MCF 10A (cell line): Measurements from ENCODE around the gene PRSS33. TPM values are rescaled to one million over a fixed set of nuclear protein-coding genes. Genes with fewer than 3 reads are reported as not detected.

Source experiments
- BruUV-seq: library from RNA; stranded (reverse); fragments of 400-500 nt; replicated peaks from 2 replicates; lab custom pipeline; 2021; lab: Mats Ljungman, UMichigan
- CTCF ChIA-PET: fragments of 300-600 bp; sonication (Branson Sonifier 250); formaldehyde crosslinking; extraction: SDS; loops from one replicate; lab custom pipeline; 2021; ENCODE audit warnings: antibody characterized with exemption, inconsistent platforms; lab: Yijun Ruan, JAX
- POLR2A ChIA-PET: fragments of 300-600, 350-650 bp; sonication (Branson Sonifier 250); formaldehyde crosslinking; extraction: SDS; loops from one replicate; lab custom pipeline; 2020; ENCODE audit warnings: antibody characterized with exemption, inconsistent platforms; lab: Yijun Ruan, JAX
- DNase-seq: peaks from one replicate; pipeline ENCODE4 v3.0.0-alpha.2; 2018; ENCODE audit not compliant: unreplicated experiment
- H3K27ac Mint-ChIP-seq: one replicate; pipeline ENCODE4 v1.8.0; 2022; ENCODE audit warnings: mild to moderate bottlenecking, low read depth, mixed read lengths; ENCODE audit not compliant: unreplicated experiment
- H3K27me3 Mint-ChIP-seq: one replicate; pipeline ENCODE4 v1.8.0; 2022; ENCODE audit warnings: mixed read lengths; ENCODE audit not compliant: insufficient read depth, unreplicated experiment
- H3K36me3 Mint-ChIP-seq: one replicate; pipeline ENCODE4 v1.8.0; 2022; ENCODE audit warnings: mild to moderate bottlenecking, moderate library complexity, mixed read lengths; ENCODE audit not compliant: insufficient read depth, unreplicated experiment
- H3K4me1 Mint-ChIP-seq: one replicate; pipeline ENCODE4 v1.8.0; 2022; ENCODE audit warnings: mixed read lengths; ENCODE audit not compliant: insufficient read depth, unreplicated experiment
- H3K4me3 Mint-ChIP-seq: one replicate; pipeline ENCODE4 v1.8.0; 2022; ENCODE audit warnings: mild to moderate bottlenecking, moderate library complexity, mixed read lengths; ENCODE audit not compliant: unreplicated experiment
- H3K9me3 Mint-ChIP-seq: one replicate; pipeline ENCODE4 v1.8.0; 2022; ENCODE audit warnings: mixed read lengths; ENCODE audit not compliant: unreplicated experiment
- CTCF ChIP-seq: fragments of 200-600 bp; IDR thresholded peaks from one replicate; pipeline ENCODE4 v1.8.0; 2022; ENCODE audit warnings: antibody characterized with exemption, mild to moderate bottlenecking; ENCODE audit not compliant: unreplicated experiment
- intact Hi-C: fragments of 100-400 bp; cut with micrococcal nuclease; formaldehyde crosslinking; loops from 2 replicates; pipeline ENCODE4 v1.14.1; 2022
- total RNA-seq: library from RNA; stranded (reverse); gene quantifications from 2 replicates; pipeline ENCODE4 v1.2.3, GENCODE V29; 2022

The PRSS33 gene
- total RNA-seq, 1 experiment from 2014 or later: not detected

- BruUV-seq: no TSS peak
- no peaks in the 10 kb centered on the region for H3K36me3 Mint-ChIP-seq
- DNase-seq: no peak
- H3K27me3 Mint-ChIP-seq: peaks cover 16% of the 10 kb centered on the region
- TF ChIP-seq CTCF: no peak
- H3K4me3 Mint-ChIP-seq: no peak overlapping the region
- H3K4me1 Mint-ChIP-seq: peaks cover 20% of the 10 kb centered on the region
- CTCF ChIA-PET: interaction anchor here (0.5 to 0.9 kb wide), 2 partner anchors 13 to 243 kb away, joined by 3 to 4 read pairs; no protein-coding TSS in a partner anchor
- POLR2A ChIA-PET: no interaction called here
- no peak overlapping the region for H3K27ac Mint-ChIP-seq
- intact Hi-C loops: no loop called here
- no peaks in the 10 kb centered on the region for H3K9me3 Mint-ChIP-seq
Measured at GRCh38 chr16:2791174-2791573, 3.8 kb upstream of the PRSS33 start.

- intact Hi-C loops: no loop called here
- BruUV-seq: no TSS peak
- ChIA-PET CTCF (interaction anchor here (0.9 kb wide), 1 partner anchor 12 kb away, joined by 4 read pairs; no protein-coding TSS in a partner anchor), POLR2A (no interaction called here)
- Mint-ChIP-seq H3K9me3 (no peaks in the 10 kb centered on the region), H3K4me3 (no peak overlapping the region), H3K4me1 (peaks cover 15% of the 10 kb centered on the region), H3K27me3 (peaks cover 16% of the 10 kb centered on the region), H3K36me3 (no peaks in the 10 kb centered on the region), H3K27ac (no peak overlapping the region)
- TF ChIP-seq CTCF: no peak
- no peak for DNase-seq
Measured at GRCh38 chr16:2790631-2791030, 3.3 kb upstream of the PRSS33 start.

- POLR2A ChIA-PET: no interaction called here
- CTCF ChIA-PET: interaction anchor here (0.7 kb wide), 1 partner anchor 80 kb away, joined by 3 read pairs; no protein-coding TSS in a partner anchor
- Mint-ChIP-seq H3K9me3 (no peaks in the 10 kb centered on the region), H3K27me3 (peaks cover 16% of the 10 kb centered on the region), H3K36me3 (no peaks in the 10 kb centered on the region), H3K27ac (no peak overlapping the region), H3K4me1 (no peaks in the 10 kb centered on the region), H3K4me3 (no peak overlapping the region)
- no peak for DNase-seq
- intact Hi-C loops: no loop called here
- no TSS peak for BruUV-seq
- no peak for TF ChIP-seq CTCF
Measured at GRCh38 chr16:2787961-2788360, 601 bp upstream of the PRSS33 start.

- Mint-ChIP-seq H3K4me3 (no peak overlapping the region), H3K36me3 (no peaks in the 10 kb centered on the region), H3K27ac (no peak overlapping the region), H3K4me1 (no peaks in the 10 kb centered on the region), H3K27me3 (peaks cover 11% of the 10 kb centered on the region), H3K9me3 (no peaks in the 10 kb centered on the region)
- no TSS peak for BruUV-seq
- ChIA-PET CTCF (no interaction called here), POLR2A (no interaction called here)
- no peak for TF ChIP-seq CTCF
- intact Hi-C loops: no loop called here
- no peak for DNase-seq
Measured at GRCh38 chr16:2786826-2787151, 571 bp downstream of the PRSS33 start.
